ENCODE data around the gene MBIP. TPM values are rescaled to one million over a fixed set of nuclear protein-coding genes. Genes with fewer than 3 reads are reported as not detected.

MBIP gene
- total RNA-seq, 2 experiments from 2014 or later: 18.3 to 23.0 TPM

- CTCF ChIA-PET: interaction anchor here (1.5 kb wide), 1 partner anchor 10 kb away, joined by 4 read pairs; no protein-coding TSS in a partner anchor
- Mint-ChIP-seq H3K4me1 (ENCODE audit: low read depth) (no peaks in the 10 kb centered on the region), H3K9me3 (ENCODE audit: insufficient read depth) (no peaks in the 10 kb centered on the region), H3K4me3 (no peak overlapping the region), H3K27me3 (ENCODE audit: low read depth) (no peaks in the 10 kb centered on the region), H3K27ac (no peak overlapping the region), H3K36me3 (ENCODE audit: low read depth) (peaks cover 28% of the 10 kb centered on the region)
- no peak for DNase-seq
- no peak for ATAC-seq
- POLR2A ChIA-PET: no interaction called here
These were observed 15.5 kb downstream of the MBIP start for GRCh38 chr14:36304895-36305294.

GRCh38 chr14:36303960-36304359, 16.5 kb downstream of the MBIP start:
- Mint-ChIP-seq H3K27me3 (ENCODE audit: low read depth) (no peaks in the 10 kb centered on the region), H3K27ac (no peak overlapping the region), H3K36me3 (ENCODE audit: low read depth) (peaks cover 23% of the 10 kb centered on the region), H3K4me3 (no peak overlapping the region), H3K4me1 (ENCODE audit: low read depth) (no peaks in the 10 kb centered on the region), H3K9me3 (ENCODE audit: insufficient read depth) (no peaks in the 10 kb centered on the region)
- CTCF ChIA-PET: no interaction called here
- POLR2A ChIA-PET: no interaction called here
- ATAC-seq (no peak), DNase-seq (no peak)

GRCh38 chr14:36302823-36303222, 17.6 kb downstream of the MBIP start:
- H3K9me3 Mint-ChIP-seq (ENCODE audit: insufficient read depth): no peaks in the 10 kb centered on the region
- POLR2A ChIA-PET: no interaction called here
- ATAC-seq (no peak), DNase-seq (no peak)
- CTCF ChIA-PET: interaction anchor here (1.0 kb wide), 1 partner anchor 358 kb away, joined by 3 read pairs; no protein-coding TSS in a partner anchor
- no peaks in the 10 kb centered on the region for H3K27me3 Mint-ChIP-seq (ENCODE audit: low read depth)
- H3K4me3 Mint-ChIP-seq: no peak overlapping the region
- H3K27ac Mint-ChIP-seq: no peak overlapping the region
- peaks cover 29% of the 10 kb centered on the region for H3K36me3 Mint-ChIP-seq (ENCODE audit: low read depth)
- H3K4me1 Mint-ChIP-seq (ENCODE audit: low read depth): no peaks in the 10 kb centered on the region

GRCh38 chr14:36301159-36301558, 19.3 kb downstream of the MBIP start:
- ATAC-seq (no peak), DNase-seq (no peak)
- Mint-ChIP-seq H3K4me3 (no peak overlapping the region), H3K27ac (no peak overlapping the region), H3K9me3 (ENCODE audit: insufficient read depth) (no peaks in the 10 kb centered on the region), H3K36me3 (ENCODE audit: low read depth) (peaks cover 33% of the 10 kb centered on the region), H3K4me1 (ENCODE audit: low read depth) (no peaks in the 10 kb centered on the region), H3K27me3 (ENCODE audit: low read depth) (no peaks in the 10 kb centered on the region)
- ChIA-PET POLR2A (no interaction called here), CTCF (interaction anchor here (0.7 to 1.1 kb wide), 3 partner anchors 8 to 266 kb away, joined by 3 to 4 read pairs (median 4); no protein-coding TSS in a partner anchor)

- no peaks in the 10 kb centered on the region for H3K9me3 Mint-ChIP-seq (ENCODE audit: insufficient read depth)
- no peaks in the 10 kb centered on the region for H3K27me3 Mint-ChIP-seq (ENCODE audit: low read depth)
- H3K4me3 Mint-ChIP-seq: no peak overlapping the region
- DNase-seq (no peak), ATAC-seq (no peak)
- H3K36me3 Mint-ChIP-seq (ENCODE audit: low read depth): peaks cover 26% of the 10 kb centered on the region
- ChIA-PET POLR2A (no interaction called here), CTCF (no interaction called here)
- H3K27ac Mint-ChIP-seq: no peak overlapping the region
- no peaks in the 10 kb centered on the region for H3K4me1 Mint-ChIP-seq (ENCODE audit: low read depth)
These were observed 20.1 kb downstream of the MBIP start for GRCh38 chr14:36300337-36300736.

GRCh38 chr14:36295642-36296627, 24.5 kb downstream of the MBIP start:
- H3K27me3 Mint-ChIP-seq (ENCODE audit: low read depth): no peaks in the 10 kb centered on the region
- peaks cover 19% of the 10 kb centered on the region for H3K36me3 Mint-ChIP-seq (ENCODE audit: low read depth)
- no peaks in the 10 kb centered on the region for H3K9me3 Mint-ChIP-seq (ENCODE audit: insufficient read depth)
- H3K4me1 Mint-ChIP-seq (ENCODE audit: low read depth): no peaks in the 10 kb centered on the region
- POLR2A ChIA-PET: no interaction called here
- H3K27ac Mint-ChIP-seq: no peak overlapping the region
- CTCF ChIA-PET: no interaction called here
- DNase-seq (no peak), ATAC-seq (no peak)
- H3K4me3 Mint-ChIP-seq: no peak overlapping the region

- no peaks in the 10 kb centered on the region for H3K4me1 Mint-ChIP-seq (ENCODE audit: low read depth)
These were observed 25.9 kb downstream of the MBIP start for GRCh38 chr14:36294543-36294942.

GRCh38 chr14:36293824-36294223, 26.6 kb downstream of the MBIP start:
- H3K4me3 Mint-ChIP-seq: no peak overlapping the region
- H3K36me3 Mint-ChIP-seq (ENCODE audit: low read depth): peaks cover 18% of the 10 kb centered on the region
- H3K9me3 Mint-ChIP-seq (ENCODE audit: insufficient read depth): no peaks in the 10 kb centered on the region
- POLR2A ChIA-PET: no interaction called here
- DNase-seq (no peak), ATAC-seq (no peak)
- CTCF ChIA-PET: no interaction called here
- peaks cover 3% of the 10 kb centered on the region for H3K27me3 Mint-ChIP-seq (ENCODE audit: low read depth)
- no peaks in the 10 kb centered on the region for H3K4me1 Mint-ChIP-seq (ENCODE audit: low read depth)
- H3K27ac Mint-ChIP-seq: no peak overlapping the region

More at GRCh38 chr14:36294543-36294942, 25.9 kb downstream of the MBIP start:
- Mint-ChIP-seq H3K27ac (no peak overlapping the region), H3K27me3 (ENCODE audit: low read depth) (peaks cover 3% of the 10 kb centered on the region), H3K4me3 (no peak overlapping the region), H3K36me3 (ENCODE audit: low read depth) (peaks cover 19% of the 10 kb centered on the region), H3K9me3 (ENCODE audit: insufficient read depth) (no peaks in the 10 kb centered on the region)
- no peak for ATAC-seq
- POLR2A ChIA-PET: no interaction called here
- CTCF ChIA-PET: no interaction called here
- DNase-seq: no peak

- Mint-ChIP-seq H3K27me3 (ENCODE audit: low read depth) (peaks cover 8% of the 10 kb centered on the region), H3K27ac (no peak overlapping the region), H3K36me3 (ENCODE audit: low read depth) (no peaks in the 10 kb centered on the region), H3K9me3 (ENCODE audit: insufficient read depth) (no peaks in the 10 kb centered on the region), H3K4me1 (ENCODE audit: low read depth) (no peaks in the 10 kb centered on the region), H3K4me3 (no peak overlapping the region)
- ChIA-PET CTCF (no interaction called here), POLR2A (no interaction called here)
- DNase-seq (no peak), ATAC-seq (no peak)
These were observed 30.5 kb downstream of the MBIP start for GRCh38 chr14:36289954-36290353.

- Mint-ChIP-seq H3K36me3 (ENCODE audit: low read depth) (no peaks in the 10 kb centered on the region), H3K4me3 (no peak overlapping the region), H3K4me1 (ENCODE audit: low read depth) (no peaks in the 10 kb centered on the region), H3K27ac (no peak overlapping the region), H3K9me3 (ENCODE audit: insufficient read depth) (no peaks in the 10 kb centered on the region), H3K27me3 (ENCODE audit: low read depth) (peaks cover 9% of the 10 kb centered on the region)
- no peak for DNase-seq
- ATAC-seq: no peak
- ChIA-PET POLR2A (no interaction called here), CTCF (no interaction called here)
These were observed 31.9 kb downstream of the MBIP start for GRCh38 chr14:36288496-36288895.

GRCh38 chr14:36284971-36285595, 35.4 kb downstream of the MBIP start:
- Mint-ChIP-seq H3K36me3 (ENCODE audit: low read depth) (no peaks in the 10 kb centered on the region), H3K4me3 (no peak overlapping the region), H3K9me3 (ENCODE audit: insufficient read depth) (no peaks in the 10 kb centered on the region), H3K4me1 (ENCODE audit: low read depth) (peaks cover 4% of the 10 kb centered on the region), H3K27me3 (ENCODE audit: low read depth) (peaks cover 18% of the 10 kb centered on the region), H3K27ac (no peak overlapping the region)
- POLR2A ChIA-PET: no interaction called here
- DNase-seq (no peak), ATAC-seq (no peak)
- CTCF ChIA-PET: no interaction called here

- ATAC-seq (no peak), DNase-seq (no peak)
- Mint-ChIP-seq H3K4me3 (no peak overlapping the region), H3K9me3 (ENCODE audit: insufficient read depth) (no peaks in the 10 kb centered on the region), H3K36me3 (ENCODE audit: low read depth) (no peaks in the 10 kb centered on the region), H3K4me1 (ENCODE audit: low read depth) (peaks cover 4% of the 10 kb centered on the region), H3K27ac (no peak overlapping the region), H3K27me3 (ENCODE audit: low read depth) (peaks cover 31% of the 10 kb centered on the region)
- ChIA-PET CTCF (no interaction called here), POLR2A (no interaction called here)
These were observed 39.1 kb downstream of the MBIP start for GRCh38 chr14:36281309-36281708.

Data from activated CD8-positive, alpha-beta T cell treated with anti-CD3 and anti-CD28 coated beads, Interleukin-2, amount 10 ng/mL, durations not matched to agents 7 days and 5 days (primary cell).